ENCODE measurements around the gene TBC1D19. TPM values are rescaled to one million over a fixed set of nuclear protein-coding genes. Genes with fewer than 3 reads are reported as not detected.

The TBC1D19 gene
- total and polyA plus RNA-seq, 9 of the 15 experiments (the other 6 are each of a cell fraction or from before 2014, with no cell fraction given): 0.73 to 5.6 (median 3.7) TPM

- WGBS (ENCODE audit: insufficient coverage, low coverage, missing lambda C conversion rate): 50% methylated on average over 2 of the region's 2 CpGs
- Histone ChIP-seq H3K4me1 (replicated peaks in 1 of 2; ENCODE audit: control insufficient read depth in 2 of 2, insufficient read depth in 2 of 2, low read length in 2 of 2) (peaks cover 11 to 54% of the 10 kb centered on the region in 2 experiments; a peak in 4 of 5 replicates), H4K20me1 (replicated peaks; ENCODE audit: control insufficient read depth, insufficient read depth, low read length) (no peaks in the 10 kb centered on the region), H3K9ac (ENCODE audit: insufficient read depth in 1 of 2, low read depth in 2 of 2, low read length in 2 of 2) (no peak overlapping the region), H3K27ac (ENCODE audit: extremely low read depth, low read depth, low read length) (no peak overlapping the region), H2AFZ (ENCODE audit: low read depth, low read length) (0 out of 2 replicates have a peak overlapping the region, but pooled peaks have one; percentile 0), H3K4me3 (no peak overlapping the region), H3K27me3 (ENCODE audit: control insufficient read depth in 2 of 2, insufficient read depth in 2 of 2, low read length in 2 of 2) (no peaks in the 10 kb centered on the region), H3K9me3 (replicated peaks; ENCODE audit: control insufficient read depth, insufficient read depth, low read depth, low read length) (no peaks in the 10 kb centered on the region), H3K36me3 (ENCODE audit: control insufficient read depth, insufficient read depth, low read length) (no peaks in the 10 kb centered on the region), H3K4me2 (ENCODE audit: insufficient read depth, low read length) (no peak overlapping the region), H3K9me1 (ENCODE audit: control insufficient read depth, insufficient read depth, low read length) (no peaks in the 10 kb centered on the region), H3K79me2 (ENCODE audit: control insufficient read depth, insufficient read depth, low read length) (no peaks in the 10 kb centered on the region)
- CTCF ChIA-PET (ENCODE audit: low intra/inter-chr PET ratio): no interaction called here
- intact Hi-C loops (cut with micrococcal nuclease) (loop anchor here (5.0 kb wide), 1 partner anchor 226 kb away; no protein-coding TSS in a partner anchor), in situ Hi-C loops (cut with MboI) (no loop called here)
- no peak for ATAC-seq
- POLR2A ChIA-PET: no interaction called here
- BruUV-seq (replicated peaks): no TSS peak
- no peak for DNase-seq (ENCODE audit: extremely low read depth in 1 of 4, low spot score in 3 of 4)
- FAIRE-seq: no peak
- TF ChIP-seq KLF6 (CRISPR knock-in tag; IDR thresholded peaks at IDR 0.05; ENCODE audit: borderline replicate concordance) (peak; percentile 41; the same call in 1 of the 2 replicates), NR3C1 (CRISPR knock-in tag; IDR thresholded peaks at IDR 0.05) (no peak), E2F6 (IDR thresholded peaks at IDR 0.05; ENCODE audit: borderline replicate concordance in 1 of 2, extremely low read depth in 1 of 2, insufficient read depth in 1 of 2, insufficient read length in 1 of 2, low read depth in 1 of 2, low read length in 1 of 2, poor library complexity in 1 of 2, severe bottlenecking in 1 of 2) (no peak), ZBTB9 (CRISPR knock-in tag; IDR thresholded peaks at IDR 0.05) (0 out of 2 replicates have a peak, but pooled peaks have one; percentile 28), HLTF (IDR thresholded peaks at IDR 0.05) (no peak), ZNF696 (CRISPR knock-in tag; conservative IDR thresholded peaks at IDR 0.05) (no peak), PBX2 (CRISPR knock-in tag; IDR thresholded peaks at IDR 0.05; ENCODE audit: low read depth) (no peak), PBX2 (tag; conservative IDR thresholded peaks at IDR 0.05; ENCODE audit: low read depth) (0 out of 2 replicates have a peak, but pooled peaks have one; percentile 4), ZBTB49 (CRISPR knock-in tag; IDR thresholded peaks at IDR 0.05; ENCODE audit: borderline replicate concordance) (no peak), CCAR2 (IDR thresholded peaks at IDR 0.05; ENCODE audit: low read depth, low read length) (no peak), ZNF140 (CRISPR knock-in tag; IDR thresholded peaks at IDR 0.05) (no peak), CHCHD3 (CRISPR knock-in tag; IDR thresholded peaks at IDR 0.05) (no peak), ZBTB43 (CRISPR knock-in tag; IDR thresholded peaks at IDR 0.05) (no peak), ZEB2 (IDR thresholded peaks at IDR 0.05) (no peak)
These were observed 201.9 kb downstream of the TBC1D19 start for GRCh38 chr4:26785810-26786209.
